ENCODE results near the gene PDIA6. TPM values are rescaled to one million over a fixed set of nuclear protein-coding genes. Genes with fewer than 3 reads are reported as not detected.
A peak's percentile ranks its signal among the peaks of the same experiment; 100 is the strongest.

The PDIA6 gene
- total RNA-seq, 1 donor = 412 TPM

DNA sequence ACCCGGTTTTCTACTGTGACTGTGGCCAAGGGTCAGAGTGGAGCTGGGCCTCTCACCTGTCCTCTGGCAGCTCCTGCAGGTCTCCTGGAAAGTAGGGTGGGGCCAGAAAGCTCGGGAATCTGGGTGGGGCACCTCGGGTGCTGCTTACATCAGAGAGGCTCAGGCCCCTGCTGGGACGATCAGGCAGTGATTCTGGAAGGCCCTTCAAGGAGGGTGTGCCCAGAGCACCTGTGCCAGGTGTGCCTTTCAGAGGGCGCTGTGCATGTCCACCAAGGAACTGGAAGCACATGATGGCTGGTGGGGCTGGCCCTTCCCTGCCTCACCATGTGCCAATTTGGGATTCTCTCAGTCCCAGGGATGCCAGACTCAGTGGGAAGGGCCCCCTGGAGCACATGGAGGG is 47.1 kb downstream of the PDIA6 start:
- no peak for DNase-seq (ENCODE audit: low read depth)
- no peak overlapping the region for H3K4me3 ChIP-seq (ENCODE audit: low read depth, low read length)
- TF ChIP-seq, protein P1, sequence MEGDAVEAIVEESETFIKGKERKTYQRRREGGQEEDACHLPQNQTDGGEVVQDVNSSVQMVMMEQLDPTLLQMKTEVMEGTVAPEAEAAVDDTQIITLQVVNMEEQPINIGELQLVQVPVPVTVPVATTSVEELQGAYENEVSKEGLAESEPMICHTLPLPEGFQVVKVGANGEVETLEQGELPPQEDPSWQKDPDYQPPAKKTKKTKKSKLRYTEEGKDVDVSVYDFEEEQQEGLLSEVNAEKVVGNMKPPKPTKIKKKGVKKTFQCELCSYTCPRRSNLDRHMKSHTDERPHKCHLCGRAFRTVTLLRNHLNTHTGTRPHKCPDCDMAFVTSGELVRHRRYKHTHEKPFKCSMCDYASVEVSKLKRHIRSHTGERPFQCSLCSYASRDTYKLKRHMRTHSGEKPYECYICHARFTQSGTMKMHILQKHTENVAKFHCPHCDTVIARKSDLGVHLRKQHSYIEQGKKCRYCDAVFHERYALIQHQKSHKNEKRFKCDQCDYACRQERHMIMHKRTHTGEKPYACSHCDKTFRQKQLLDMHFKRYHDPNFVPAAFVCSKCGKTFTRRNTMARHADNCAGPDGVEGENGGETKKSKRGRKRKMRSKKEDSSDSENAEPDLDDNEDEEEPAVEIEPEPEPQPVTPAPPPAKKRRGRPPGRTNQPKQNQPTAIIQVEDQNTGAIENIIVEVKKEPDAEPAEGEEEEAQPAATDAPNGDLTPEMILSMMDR (IDR thresholded peaks at IDR 0.05; ENCODE audit: insufficient read depth, low read depth, low read length) = no peak

DNA sequence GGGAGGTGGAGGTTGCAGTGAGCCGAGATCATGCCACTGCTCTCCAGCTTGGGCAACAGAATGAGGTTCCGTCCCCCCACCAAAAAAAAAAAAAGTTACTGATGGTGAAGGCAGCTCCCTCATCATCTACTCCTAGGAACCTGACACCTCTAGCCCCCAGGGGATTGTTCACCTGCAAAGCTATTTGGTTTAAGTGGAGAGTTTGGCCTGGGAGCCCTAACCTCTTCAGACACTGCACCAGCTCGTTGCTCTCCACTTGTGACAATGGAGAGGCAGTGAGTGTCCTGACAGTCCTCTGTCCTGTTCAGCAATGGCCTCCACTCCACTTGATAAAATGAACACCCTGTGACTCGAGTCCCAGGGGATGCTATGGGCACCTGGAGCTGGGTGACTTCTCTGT is 47.7 kb downstream of the PDIA6 start:
- no peak for DNase-seq (ENCODE audit: low read depth)
- H3K4me3 ChIP-seq (ENCODE audit: low read depth, low read length) = no peak overlapping the region
- TF ChIP-seq, protein P1 (IDR thresholded peaks at IDR 0.05; ENCODE audit: insufficient read depth, low read depth, low read length) = no peak

DNA sequence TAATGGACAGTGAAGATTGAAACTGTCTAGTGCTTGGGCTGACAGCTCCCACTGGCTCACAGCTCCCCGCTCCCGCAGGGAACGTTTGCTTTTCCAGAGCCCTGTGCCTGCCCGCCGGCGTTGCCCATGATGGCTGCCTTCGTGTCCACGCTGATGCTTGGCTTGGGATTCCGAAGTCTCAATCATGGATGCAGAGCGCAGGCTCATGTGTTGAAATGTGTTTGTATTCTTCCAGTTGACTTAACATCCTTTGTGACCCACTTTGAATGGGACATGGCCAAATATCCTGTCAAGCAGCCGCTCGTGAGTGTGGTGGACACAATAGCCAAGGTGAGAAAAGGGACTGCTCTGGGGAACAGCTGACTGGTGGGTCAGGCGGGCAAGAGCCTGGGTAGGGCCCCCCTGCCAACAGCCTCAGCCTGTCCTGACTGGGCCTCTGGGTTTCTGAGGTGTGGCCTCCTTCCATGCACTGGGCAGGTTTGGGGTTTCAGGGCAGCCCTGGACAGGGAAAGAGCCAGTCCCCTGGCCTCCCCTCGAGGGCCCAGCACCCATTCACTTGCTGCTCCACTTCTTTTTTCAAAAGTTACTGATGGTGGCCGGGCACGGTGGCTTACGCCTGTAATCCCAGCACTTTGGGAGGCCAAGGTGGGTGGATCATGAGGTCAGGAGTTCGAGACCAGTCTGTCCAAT is 48.3 kb downstream of the PDIA6 start:
- TF ChIP-seq, protein P1 (IDR thresholded peaks at IDR 0.05; ENCODE audit: insufficient read depth, low read depth, low read length) = no peak
- no peak overlapping the region for H3K4me3 ChIP-seq (ENCODE audit: low read depth, low read length)
- no peak for DNase-seq (ENCODE audit: low read depth)

DNA sequence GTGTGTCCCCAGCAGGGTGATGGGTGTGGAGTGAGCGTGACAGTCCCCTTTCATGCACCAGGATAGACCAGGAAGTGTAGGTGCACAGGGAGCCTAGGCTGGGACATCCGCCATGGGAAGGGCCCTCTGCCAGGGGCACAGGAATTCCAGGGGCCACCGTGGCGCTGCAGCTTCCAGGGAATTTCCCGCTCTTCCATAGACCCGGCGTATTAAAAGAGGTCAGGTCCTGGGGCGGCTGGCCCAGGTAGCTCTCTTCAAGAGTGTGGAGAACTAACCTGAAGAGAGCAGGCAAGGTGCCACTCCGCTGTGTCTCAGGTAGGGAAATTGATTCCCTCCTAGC is 49.2 kb downstream of the PDIA6 start:
- TF ChIP-seq, protein P1 (IDR thresholded peaks at IDR 0.05; ENCODE audit: insufficient read depth, low read depth, low read length) = no peak
- DNase-seq (ENCODE audit: low read depth) = no peak
- no peak overlapping the region for H3K4me3 ChIP-seq (ENCODE audit: low read depth, low read length)

DNA sequence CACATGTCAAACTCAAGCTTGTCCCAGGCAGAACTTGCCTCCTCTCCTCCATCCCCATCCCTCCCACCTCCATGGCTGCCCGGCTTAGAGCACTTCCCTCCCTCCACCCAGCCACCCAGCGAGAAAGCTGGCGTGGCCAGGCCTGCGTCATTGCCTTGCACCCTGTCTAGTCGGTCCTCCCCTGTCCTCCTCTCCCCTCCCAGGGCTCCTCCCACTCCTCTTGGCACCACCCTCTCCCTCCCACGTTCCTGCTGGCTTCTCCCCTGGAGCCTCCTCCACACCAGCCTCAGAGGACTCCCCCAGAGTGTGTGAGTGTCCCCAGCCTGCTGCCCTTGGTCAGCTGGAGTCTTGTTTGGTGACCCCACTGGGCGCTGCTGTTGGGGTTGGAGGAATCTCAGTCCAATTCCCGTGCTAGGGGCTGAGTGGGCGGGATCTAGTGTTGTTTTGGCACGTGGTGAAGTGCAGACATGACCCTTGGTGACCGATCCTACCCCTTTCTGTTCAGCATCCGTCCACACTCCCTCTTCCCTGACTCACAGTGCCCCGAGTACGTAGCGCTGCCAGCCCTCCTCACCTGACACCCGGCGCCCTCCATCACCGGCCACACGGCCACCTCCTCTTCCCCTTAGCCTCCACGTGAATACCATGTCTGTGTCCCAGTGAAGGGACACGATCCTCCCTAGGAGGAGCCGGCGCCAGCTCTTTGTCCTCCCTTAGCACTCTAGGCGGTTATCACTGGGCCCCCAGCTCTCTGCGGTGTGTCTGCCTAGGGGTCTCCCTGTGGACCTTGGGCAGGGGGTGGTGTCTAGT is 49.7 kb downstream of the PDIA6 start:
- H3K4me3 ChIP-seq (ENCODE audit: low read depth, low read length) = peak overlapping the region; percentile 35
- TF ChIP-seq, protein P1 (IDR thresholded peaks at IDR 0.05; ENCODE audit: insufficient read depth, low read depth, low read length) = no peak
- DNase-seq (ENCODE audit: low read depth) = peak; percentile 54

DNA sequence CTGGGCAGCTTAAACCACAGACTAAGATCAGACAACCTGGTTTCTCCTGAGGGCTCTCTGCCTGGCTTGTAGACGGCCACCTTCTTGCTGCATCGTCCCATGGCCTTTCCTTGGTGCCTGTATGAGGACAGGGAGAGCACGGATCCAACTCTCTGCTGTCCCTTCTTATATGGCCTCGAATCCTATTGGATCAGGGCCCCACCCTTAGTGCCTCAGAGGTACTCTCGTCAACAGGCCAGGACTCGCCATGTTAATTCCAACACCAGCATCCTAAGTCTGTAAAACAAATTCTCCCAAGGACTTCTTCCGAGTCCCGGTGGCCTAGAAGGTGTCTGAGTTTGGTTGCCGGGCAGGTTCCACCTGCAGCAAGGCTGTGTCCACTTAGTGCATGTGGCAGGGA is 51.0 kb downstream of the PDIA6 start:
- no peak for DNase-seq (ENCODE audit: low read depth)
- no peak overlapping the region for H3K4me3 ChIP-seq (ENCODE audit: low read depth, low read length)
- TF ChIP-seq, protein P1 (IDR thresholded peaks at IDR 0.05; ENCODE audit: insufficient read depth, low read depth, low read length) = no peak

Measured in fibroblast of villous mesenchyme (primary cell).